Loucy (cell line): ENCODE results near the gene RPS6KB2.

Source experiments
- CTCF ChIP-seq: fragments of 200-600 bp; sonication (generic); conservative IDR thresholded peaks from 2 replicates; pipeline ENCODE4 v1.5.1; 2014; ENCODE audit warnings: mild to moderate bottlenecking, antibody characterized with exemption, low read length
- EZH2phosphoT487 ChIP-seq: fragments of 200-600 bp; IDR thresholded peaks from 2 replicates; pipeline ENCODE4 v1.6.1; 2018; ENCODE audit warnings: antibody characterized with exemption, mild to moderate bottlenecking, moderate library complexity, borderline replicate concordance

GRCh38 chr11:67397536-67397935, 30.8 kb upstream of the RPS6KB2 start:
- TF ChIP-seq CTCF (no peak), EZH2phosphoT487 (no peak)
